ENCODE measurements around the gene INSYN2B.

INSYN2B gene

GRCh38 chr5:169876386-169876785 is 103.9 kb downstream of the INSYN2B start:
- DNase-seq (no peak), ATAC-seq (no peak)
- Mint-ChIP-seq H3K9me3 (no peaks in the 10 kb centered on the region), H3K27me3 (no peaks in the 10 kb centered on the region), H3K4me3 (no peak overlapping the region), H3K36me3 (ENCODE audit: low read depth) (peaks cover 19% of the 10 kb centered on the region), H3K27ac (no peak overlapping the region), H3K4me1 (peaks cover 8% of the 10 kb centered on the region)

GRCh38 chr5:169875731-169876130 is 104.6 kb downstream of the INSYN2B start:
- ATAC-seq = no peak
- Mint-ChIP-seq H3K9me3 (no peaks in the 10 kb centered on the region), H3K4me3 (no peak overlapping the region)

GRCh38 chr5:169875091-169875728 is 105.1 kb downstream of the INSYN2B start:
- Mint-ChIP-seq H3K27ac (peak overlapping the region; percentile 34), H3K4me1 (peaks cover 8% of the 10 kb centered on the region), H3K27me3 (no peaks in the 10 kb centered on the region), H3K36me3 (ENCODE audit: low read depth) (peaks cover 21% of the 10 kb centered on the region), H3K9me3 (no peaks in the 10 kb centered on the region), H3K4me3 (no peak overlapping the region)
- DNase-seq (no peak), ATAC-seq (no peak)

More at GRCh38 chr5:169875731-169876130, 104.6 kb downstream of the INSYN2B start:
- H3K4me1 Mint-ChIP-seq = peaks cover 8% of the 10 kb centered on the region
- H3K27ac Mint-ChIP-seq = no peak overlapping the region
- H3K27me3 Mint-ChIP-seq = no peaks in the 10 kb centered on the region
- peaks cover 21% of the 10 kb centered on the region for H3K36me3 Mint-ChIP-seq (ENCODE audit: low read depth)
- no peak for DNase-seq

GRCh38 chr5:169874621-169875020 is 105.7 kb downstream of the INSYN2B start:
- DNase-seq (no peak), ATAC-seq (no peak)
- Mint-ChIP-seq H3K27ac (peak overlapping the region; percentile 34), H3K4me3 (no peak overlapping the region), H3K36me3 (ENCODE audit: low read depth) (peaks cover 27% of the 10 kb centered on the region), H3K27me3 (no peaks in the 10 kb centered on the region), H3K9me3 (no peaks in the 10 kb centered on the region), H3K4me1 (peaks cover 8% of the 10 kb centered on the region)

GRCh38 chr5:169873642-169874041 is 106.7 kb downstream of the INSYN2B start:
- Mint-ChIP-seq H3K27ac (no peak overlapping the region), H3K27me3 (no peaks in the 10 kb centered on the region), H3K9me3 (no peaks in the 10 kb centered on the region), H3K36me3 (ENCODE audit: low read depth) (peaks cover 30% of the 10 kb centered on the region), H3K4me1 (peaks cover 8% of the 10 kb centered on the region), H3K4me3 (no peak overlapping the region)
- DNase-seq = no peak
- no peak for ATAC-seq

- H3K9me3 Mint-ChIP-seq = no peaks in the 10 kb centered on the region
- H3K36me3 Mint-ChIP-seq (ENCODE audit: low read depth) = peaks cover 25% of the 10 kb centered on the region
- peaks cover 8% of the 10 kb centered on the region for H3K4me1 Mint-ChIP-seq
- H3K27me3 Mint-ChIP-seq = no peaks in the 10 kb centered on the region
- ATAC-seq (no peak), DNase-seq (no peak)
- no peak overlapping the region for H3K4me3 Mint-ChIP-seq
- no peak overlapping the region for H3K27ac Mint-ChIP-seq
These were observed 108.3 kb downstream of the INSYN2B start for GRCh38 chr5:169871826-169872490.

- Mint-ChIP-seq H3K9me3 (no peaks in the 10 kb centered on the region), H3K27ac (no peak overlapping the region), H3K4me1 (no peaks in the 10 kb centered on the region), H3K27me3 (no peaks in the 10 kb centered on the region), H3K4me3 (no peak overlapping the region), H3K36me3 (ENCODE audit: low read depth) (peaks cover 19% of the 10 kb centered on the region)
- no peak for DNase-seq
- no peak for ATAC-seq
These were observed 110.1 kb downstream of the INSYN2B start for GRCh38 chr5:169870211-169870610.

GRCh38 chr5:169869066-169869465 is 111.2 kb downstream of the INSYN2B start:
- Mint-ChIP-seq H3K36me3 (ENCODE audit: low read depth) (peaks cover 18% of the 10 kb centered on the region), H3K27ac (no peak overlapping the region), H3K27me3 (no peaks in the 10 kb centered on the region), H3K9me3 (no peaks in the 10 kb centered on the region), H3K4me3 (no peak overlapping the region), H3K4me1 (no peaks in the 10 kb centered on the region)
- ATAC-seq (no peak), DNase-seq (no peak)

- Mint-ChIP-seq H3K9me3 (no peaks in the 10 kb centered on the region), H3K36me3 (ENCODE audit: low read depth) (peaks cover 23% of the 10 kb centered on the region), H3K27ac (no peak overlapping the region), H3K27me3 (no peaks in the 10 kb centered on the region), H3K4me1 (no peaks in the 10 kb centered on the region), H3K4me3 (no peak overlapping the region)
- no peak for DNase-seq
- no peak for ATAC-seq
These were observed 112.9 kb downstream of the INSYN2B start for GRCh38 chr5:169867347-169867746.

GRCh38 chr5:169864483-169864882 is 115.8 kb downstream of the INSYN2B start:
- Mint-ChIP-seq H3K27ac (no peak overlapping the region), H3K27me3 (no peaks in the 10 kb centered on the region), H3K9me3 (no peaks in the 10 kb centered on the region), H3K4me1 (peaks cover 6% of the 10 kb centered on the region), H3K36me3 (ENCODE audit: low read depth) (peaks cover 29% of the 10 kb centered on the region), H3K4me3 (no peak overlapping the region)
- DNase-seq (no peak), ATAC-seq (no peak)

- Mint-ChIP-seq H3K4me1 (peaks cover 11% of the 10 kb centered on the region), H3K4me3 (no peak overlapping the region), H3K9me3 (no peaks in the 10 kb centered on the region), H3K27me3 (no peaks in the 10 kb centered on the region), H3K36me3 (ENCODE audit: low read depth) (peaks cover 29% of the 10 kb centered on the region), H3K27ac (no peak overlapping the region)
- no peak for DNase-seq
- ATAC-seq = no peak
These were observed 117.9 kb downstream of the INSYN2B start for GRCh38 chr5:169862391-169862811.

- DNase-seq = no peak
These were observed 118.4 kb downstream of the INSYN2B start for GRCh38 chr5:169861934-169862333.

GRCh38 chr5:169861433-169861832 is 118.9 kb downstream of the INSYN2B start:
- Mint-ChIP-seq H3K36me3 (ENCODE audit: low read depth) (peaks cover 32% of the 10 kb centered on the region), H3K27me3 (no peaks in the 10 kb centered on the region), H3K4me3 (no peak overlapping the region), H3K9me3 (no peaks in the 10 kb centered on the region), H3K27ac (no peak overlapping the region), H3K4me1 (peaks cover 17% of the 10 kb centered on the region)
- DNase-seq (no peak), ATAC-seq (no peak)

More at GRCh38 chr5:169861934-169862333, 118.4 kb downstream of the INSYN2B start:
- no peak for ATAC-seq
- no peak overlapping the region for H3K4me3 Mint-ChIP-seq
- no peaks in the 10 kb centered on the region for H3K27me3 Mint-ChIP-seq
- no peaks in the 10 kb centered on the region for H3K9me3 Mint-ChIP-seq
- H3K36me3 Mint-ChIP-seq (ENCODE audit: low read depth) = peaks cover 29% of the 10 kb centered on the region
- peaks cover 13% of the 10 kb centered on the region for H3K4me1 Mint-ChIP-seq
- no peak overlapping the region for H3K27ac Mint-ChIP-seq

GRCh38 chr5:169860585-169860984 is 119.7 kb downstream of the INSYN2B start:
- Mint-ChIP-seq H3K9me3 (no peaks in the 10 kb centered on the region), H3K27me3 (no peaks in the 10 kb centered on the region), H3K27ac (no peak overlapping the region), H3K4me1 (peaks cover 24% of the 10 kb centered on the region), H3K4me3 (no peak overlapping the region), H3K36me3 (ENCODE audit: low read depth) (peaks cover 40% of the 10 kb centered on the region)
- ATAC-seq (no peak), DNase-seq (no peak)

GRCh38 chr5:169856571-169856970 is 123.7 kb downstream of the INSYN2B start:
- Mint-ChIP-seq H3K9me3 (peaks cover 4% of the 10 kb centered on the region), H3K27ac (no peak overlapping the region), H3K27me3 (no peaks in the 10 kb centered on the region), H3K4me1 (peaks cover 36% of the 10 kb centered on the region), H3K36me3 (ENCODE audit: low read depth) (peaks cover 60% of the 10 kb centered on the region), H3K4me3 (no peak overlapping the region)
- peak; percentile 67 for ATAC-seq
- DNase-seq = no peak

All from activated naive CD8-positive, alpha-beta T cell treated with anti-CD3 and anti-CD28 coated beads, Interleukin-2, amount 50 U/mL, for 24 hours (primary cell).